Mammary microvascular endothelial cell (primary cell): ENCODE data around the gene RPTN. TPM values are rescaled to one million over a fixed set of nuclear protein-coding genes. Genes with fewer than 3 reads are reported as not detected.

Experiments
- total RNA-seq: library from RNA; depleted of rRNA; stranded (reverse); fragments of >200 nt; gene quantifications from 2 replicates; pipeline ENCODE4 v1.2.3, GENCODE V29; 2015

RPTN gene, protein sequence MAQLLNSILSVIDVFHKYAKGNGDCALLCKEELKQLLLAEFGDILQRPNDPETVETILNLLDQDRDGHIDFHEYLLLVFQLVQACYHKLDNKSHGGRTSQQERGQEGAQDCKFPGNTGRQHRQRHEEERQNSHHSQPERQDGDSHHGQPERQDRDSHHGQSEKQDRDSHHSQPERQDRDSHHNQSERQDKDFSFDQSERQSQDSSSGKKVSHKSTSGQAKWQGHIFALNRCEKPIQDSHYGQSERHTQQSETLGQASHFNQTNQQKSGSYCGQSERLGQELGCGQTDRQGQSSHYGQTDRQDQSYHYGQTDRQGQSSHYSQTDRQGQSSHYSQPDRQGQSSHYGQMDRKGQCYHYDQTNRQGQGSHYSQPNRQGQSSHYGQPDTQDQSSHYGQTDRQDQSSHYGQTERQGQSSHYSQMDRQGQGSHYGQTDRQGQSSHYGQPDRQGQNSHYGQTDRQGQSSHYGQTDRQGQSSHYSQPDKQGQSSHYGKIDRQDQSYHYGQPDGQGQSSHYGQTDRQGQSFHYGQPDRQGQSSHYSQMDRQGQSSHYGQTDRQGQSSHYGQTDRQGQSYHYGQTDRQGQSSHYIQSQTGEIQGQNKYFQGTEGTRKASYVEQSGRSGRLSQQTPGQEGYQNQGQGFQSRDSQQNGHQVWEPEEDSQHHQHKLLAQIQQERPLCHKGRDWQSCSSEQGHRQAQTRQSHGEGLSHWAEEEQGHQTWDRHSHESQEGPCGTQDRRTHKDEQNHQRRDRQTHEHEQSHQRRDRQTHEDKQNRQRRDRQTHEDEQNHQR
- not detected in 2 replicates for total RNA-seq

DNA sequence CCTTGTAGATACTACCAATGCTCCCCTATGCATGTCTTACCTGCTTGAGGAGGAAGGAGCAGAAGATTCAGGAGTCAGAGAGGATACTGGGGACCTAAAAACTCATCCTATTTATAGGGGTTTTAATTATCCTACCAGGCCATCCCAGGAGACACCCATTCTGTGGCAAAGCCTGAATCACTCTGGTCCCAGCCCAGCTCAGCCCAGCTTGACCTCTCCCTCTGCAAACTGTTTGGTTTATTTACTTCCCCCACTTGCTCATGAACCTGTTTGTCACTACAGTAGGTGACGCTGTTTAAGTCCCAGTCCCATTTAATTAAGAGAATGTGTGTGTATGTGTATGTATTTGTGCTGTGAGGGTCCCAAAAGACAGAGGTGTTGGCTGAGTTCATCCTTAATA, at the start of gene RPTN:
Gene RPTN, minus strand, starts transcription at position 85 of the 400 bp plus-strand sequence. CDS start 1,339 bp downstream, outside the sequence.

DNA sequence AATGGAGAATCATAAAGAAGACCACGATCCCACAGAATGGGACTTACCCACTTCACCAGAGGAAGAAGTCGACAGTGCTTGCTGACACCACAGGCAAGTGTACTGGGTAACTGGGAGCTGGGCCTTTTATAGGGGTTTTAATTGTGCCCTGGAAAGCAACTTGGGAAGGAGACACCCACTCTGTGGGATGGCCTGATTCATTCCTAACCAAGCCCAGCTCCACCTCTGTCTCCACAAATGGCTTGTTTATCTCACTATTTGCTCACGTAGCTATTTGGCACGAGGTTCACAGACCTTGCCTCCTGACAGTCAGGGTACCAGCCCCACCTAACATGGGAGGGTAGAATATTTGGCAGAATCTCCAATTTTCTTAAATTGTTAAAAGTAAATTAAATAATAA, 43.7 kb downstream of the RPTN start, which contains the start of gene TCHH:
Gene TCHH, minus strand, starts transcription at position 101 of the 400 bp plus-strand sequence. CDS start 1,364 bp downstream, outside the sequence.

Other genes with a start within 250 kb of the RPTN start
- gene THEM4, start 249.7 kb downstream of the RPTN start, total RNA-seq = 12.5 and 22.9 TPM in 2 replicates
- gene S100A10, start 165.4 kb downstream of the RPTN start, total RNA-seq = 277 and 293 TPM in 2 replicates
- gene S100A11, start 122.2 kb downstream of the RPTN start, total RNA-seq = 524 TPM in 2 replicates
- gene TCHHL1, start 70.2 kb downstream of the RPTN start, total RNA-seq = not detected in 2 replicates
- not detected in 2 replicates for gene TCHH, start 43.8 kb downstream of the RPTN start, total RNA-seq
- gene HRNR, start 65.0 kb upstream of the RPTN start, total RNA-seq = not detected in 2 replicates
- gene FLG, start 166.0 kb upstream of the RPTN start, total RNA-seq = not detected in 2 replicates
- not detected in 2 replicates for gene FLG2, start 200.8 kb upstream of the RPTN start, total RNA-seq